Measurements from ENCODE around the gene TWNK.

TWNK gene

GRCh38 chr10:100976906-100977305 is 10.4 kb upstream of the TWNK start:
- TF ChIP-seq CTCF (IDR thresholded peaks at IDR 0.05; ENCODE audit: extremely low read depth, missing control alignments), result no peak
- DNase-seq (ENCODE audit: low spot score), result no peak

DNA sequence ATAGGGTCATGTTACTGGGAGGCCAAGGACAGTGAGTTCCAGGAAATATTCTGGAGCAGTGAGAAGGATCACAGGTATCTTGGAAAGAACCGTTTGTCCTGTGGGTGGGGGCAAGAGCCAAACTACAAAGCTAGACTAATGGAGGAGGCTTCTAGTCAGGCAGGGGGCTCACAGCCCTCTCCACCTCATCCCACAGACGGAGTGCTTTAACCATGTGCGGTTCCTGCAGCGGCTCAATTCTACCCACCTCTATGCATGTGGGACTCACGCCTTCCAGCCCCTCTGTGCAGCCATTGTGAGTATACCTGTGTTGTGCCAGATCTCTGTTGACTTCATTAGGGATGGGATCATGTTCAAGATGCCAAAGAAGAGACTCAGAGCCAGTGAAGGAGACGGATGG is 9.9 kb upstream of the TWNK start:
- no peak for TF ChIP-seq CTCF (IDR thresholded peaks at IDR 0.05; ENCODE audit: extremely low read depth, missing control alignments)
- DNase-seq (ENCODE audit: low spot score), result no peak

GRCh38 chr10:100978121-100978900 is 9.0 kb upstream of the TWNK start:
- TF ChIP-seq CTCF (IDR thresholded peaks at IDR 0.05; ENCODE audit: extremely low read depth, missing control alignments), result no peak

GRCh38 chr10:100978901-100979195 is 8.5 kb upstream of the TWNK start:
- no peak for TF ChIP-seq CTCF (IDR thresholded peaks at IDR 0.05; ENCODE audit: extremely low read depth, missing control alignments)
- no peak for DNase-seq (ENCODE audit: low spot score)

More at GRCh38 chr10:100978121-100978900, 9.0 kb upstream of the TWNK start:
- DNase-seq (ENCODE audit: low spot score), result no peak

DNA sequence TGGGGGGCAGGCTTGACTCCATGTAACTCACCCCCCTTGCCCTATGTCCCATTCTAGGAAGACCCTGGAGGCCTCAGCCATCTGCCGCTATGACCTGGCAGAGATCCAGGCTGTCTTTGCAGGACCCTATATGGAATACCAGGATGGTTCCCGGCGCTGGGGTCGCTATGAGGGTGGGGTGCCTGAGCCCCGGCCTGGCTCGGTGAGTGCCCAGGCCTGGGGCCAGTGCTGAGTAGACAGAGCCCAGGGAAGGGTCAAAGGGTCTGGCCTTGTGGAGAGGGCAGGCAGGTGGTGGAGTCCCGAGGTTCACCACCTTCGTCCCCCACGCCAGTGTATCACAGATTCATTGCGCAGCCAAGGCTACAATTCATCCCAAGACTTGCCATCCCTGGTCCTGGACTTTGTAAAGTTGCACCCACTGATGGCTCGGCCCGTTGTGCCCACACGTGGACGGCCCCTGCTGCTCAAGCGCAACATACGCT is 7.5 kb upstream of the TWNK start:
- no peak for DNase-seq (ENCODE audit: low spot score)
- TF ChIP-seq CTCF (IDR thresholded peaks at IDR 0.05; ENCODE audit: extremely low read depth, missing control alignments), result no peak

GRCh38 chr10:100980311-100980710 is 7.0 kb upstream of the TWNK start:
- DNase-seq (ENCODE audit: low spot score), result no peak
- TF ChIP-seq CTCF (IDR thresholded peaks at IDR 0.05; ENCODE audit: extremely low read depth, missing control alignments), result no peak

DNA sequence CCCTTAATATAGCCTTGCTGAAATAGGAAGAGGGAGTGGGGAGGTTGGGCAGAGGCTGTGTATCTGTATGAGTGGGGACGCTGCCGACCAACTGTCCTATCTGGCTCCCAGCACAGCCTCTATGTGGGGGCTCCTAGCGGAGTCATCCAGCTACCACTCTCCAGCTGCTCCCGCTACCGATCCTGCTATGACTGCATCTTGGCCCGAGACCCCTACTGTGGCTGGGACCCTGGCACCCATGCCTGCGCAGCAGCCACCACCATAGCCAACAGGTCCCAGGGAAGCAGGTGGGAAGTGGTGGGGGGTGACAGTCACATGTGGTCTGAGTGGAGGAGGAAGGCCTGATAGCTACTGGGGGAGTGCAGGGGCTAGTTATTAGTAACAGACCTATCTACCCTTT is 6.6 kb upstream of the TWNK start:
- DNase-seq (ENCODE audit: low spot score), result no peak
- TF ChIP-seq CTCF (IDR thresholded peaks at IDR 0.05; ENCODE audit: extremely low read depth, missing control alignments), result no peak
